GM20431 (cell line): Measurements from ENCODE around the gene CAMK2G.
"Not testable (repeated sequence)": the region's sequence is repeated elsewhere in the genome, so short reads cannot be mapped to it uniquely, and the experiment has no call there.

Experiments
- in situ Hi-C: fragments of 300-500 bp; cut with MseI, MboI; formaldehyde crosslinking; loops from one replicate; pipeline ENCODE4 v1.15.0; 2020; ENCODE audit warnings: low sequenced_read_pairs; ENCODE audit not compliant: unreplicated experiment

CAMK2G gene

GRCh38 chr10:73874267-73875138, at the start of gene CAMK2G:
TSS of gene CAMK2G (minus strand) at chr10:73874555. CDS start at chr10:73874461, 94 bp downstream.
- in situ Hi-C loops, result no loop called here

- in situ Hi-C loops, result no loop called here
Measured at GRCh38 chr10:73922864-73923133, 48.4 kb upstream of the CAMK2G start.

- in situ Hi-C loops, result no loop called here
Measured at GRCh38 chr10:73922007-73922863, 47.9 kb upstream of the CAMK2G start.

- in situ Hi-C loops, result no loop called here
Measured at GRCh38 chr10:73920089-73920488, 45.7 kb upstream of the CAMK2G start.

GRCh38 chr10:73919481-73919880, 45.1 kb upstream of the CAMK2G start:
- in situ Hi-C loops, result not testable (repeated sequence)

GRCh38 chr10:73917566-73918305, 43.4 kb upstream of the CAMK2G start:
- in situ Hi-C loops, result no loop called here

- in situ Hi-C loops, result no loop called here
Measured at GRCh38 chr10:73916761-73917470, 42.6 kb upstream of the CAMK2G start.

GRCh38 chr10:73915206-73915851, 41.0 kb upstream of the CAMK2G start:
- in situ Hi-C loops, result no loop called here

GRCh38 chr10:73914036-73914435, 39.7 kb upstream of the CAMK2G start:
- in situ Hi-C loops, result no loop called here

- in situ Hi-C loops, result no loop called here
Measured at GRCh38 chr10:73911553-73912004, 37.2 kb upstream of the CAMK2G start.

GRCh38 chr10:73910764-73911552, 36.6 kb upstream of the CAMK2G start, which contains the start of gene PLAU:
TSS of gene PLAU (plus strand) at chr10:73911132. CDS start at chr10:73911556, 424 bp downstream.
- in situ Hi-C loops, result no loop called here

GRCh38 chr10:73910401-73910763, 36.0 kb upstream of the CAMK2G start:
- in situ Hi-C loops, result no loop called here

GRCh38 chr10:73909540-73910115, 35.3 kb upstream of the CAMK2G start:
- in situ Hi-C loops, result no loop called here

- in situ Hi-C loops, result no loop called here
Measured at GRCh38 chr10:73908853-73909539, 34.6 kb upstream of the CAMK2G start.

GRCh38 chr10:73907841-73908517, 33.6 kb upstream of the CAMK2G start:
- in situ Hi-C loops, result no loop called here

GRCh38 chr10:73906524-73907447, 32.4 kb upstream of the CAMK2G start:
- in situ Hi-C loops, result no loop called here
